ENCODE measurements around the gene CAMTA1.

DNA sequence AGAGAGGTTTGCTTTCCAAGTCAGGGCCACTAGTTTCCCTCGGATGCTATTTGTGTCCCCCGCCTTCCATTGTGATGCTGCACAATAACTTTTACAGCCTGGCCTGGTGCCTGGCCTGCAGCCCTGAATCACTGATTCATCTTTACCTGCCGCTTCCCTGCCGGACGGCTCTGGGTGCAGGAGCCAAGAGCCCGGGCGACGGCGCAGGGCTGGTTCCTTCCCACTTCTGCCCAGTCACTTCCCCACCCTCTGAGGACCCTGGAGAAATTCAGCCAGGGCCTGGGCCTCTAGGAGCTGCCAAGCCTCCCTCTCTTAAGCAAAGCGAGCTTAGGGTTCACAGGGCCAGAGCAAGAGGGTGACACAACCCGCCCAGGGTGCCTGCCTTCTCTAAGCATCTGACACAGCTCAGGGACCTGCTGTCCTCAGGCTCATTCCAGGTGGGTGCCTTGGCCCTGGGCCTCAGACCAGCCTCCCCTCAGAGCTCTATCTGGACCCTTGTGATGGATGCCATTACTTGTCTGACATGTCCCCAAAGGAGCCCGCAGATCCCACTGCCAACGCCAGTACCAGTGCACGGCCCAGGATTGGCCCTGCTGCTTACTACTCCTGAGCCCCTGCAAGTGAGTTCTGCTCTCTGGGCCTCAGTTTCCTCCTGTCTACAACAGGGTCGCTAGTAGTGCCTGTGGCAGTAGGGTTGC, 604.8 kb downstream of the CAMTA1 start:
- TF ChIP-seq CTCF (IDR thresholded peaks at IDR 0.05 in 2 of 3, conservative IDR thresholded peaks at IDR 0.05 in 1 of 3; ENCODE audit: borderline replicate concordance in 1 of 3, insufficient read depth in 1 of 3, low read depth in 2 of 3, low read length in 2 of 3) (no peak), POLR2A (IDR thresholded peaks at IDR 0.05; ENCODE audit: borderline replicate concordance, extremely low read depth, insufficient read depth, insufficient read length) (no peak), EZH2phosphoT487 (IDR thresholded peaks at IDR 0.05; ENCODE audit: borderline replicate concordance) (no peak), MAX (IDR thresholded peaks at IDR 0.05) (no peak), EZH2 (IDR thresholded peaks at IDR 0.05) (no peak), ZNF274 (IDR thresholded peaks at IDR 0.05; ENCODE audit: low read depth, low read length) (no peak), EGR1 (IDR thresholded peaks at IDR 0.05; ENCODE audit: low read depth) (no peak), ZFX (IDR thresholded peaks at IDR 0.05) (no peak), ELF1 (IDR thresholded peaks at IDR 0.05; ENCODE audit: borderline replicate concordance, low read depth) (no peak)

Data from HCT116 (cell line).